AG09309 (cell line): ENCODE data around the gene OR5H2.

Source experiments
- DNase-seq: peaks from one replicate; pipeline ENCODE4 v3.0.0-alpha.2; 2010; ENCODE audit warnings: low read depth
- H3K4me3 ChIP-seq: 2 replicates; pipeline ENCODE4 v1.5.1; 2011; ENCODE audit warnings: mild to moderate bottlenecking, low read depth, low read length, moderate library complexity; ENCODE audit not compliant: control insufficient read depth
- CTCF ChIP-seq: IDR thresholded peaks from 2 replicates; pipeline ENCODE4 v1.5.1; 2011; ENCODE audit warnings: mild to moderate bottlenecking, low read depth, low read length, inconsistent platforms; ENCODE audit not compliant: insufficient read depth, control insufficient read depth; ENCODE audit errors: missing control alignments

Gene OR5H2

GRCh38 chr3:98326945-98327344, 44.6 kb downstream of the OR5H2 start:
- H3K4me3 ChIP-seq = no peak overlapping the region
- DNase-seq = no peak
- no peak for TF ChIP-seq CTCF

DNA sequence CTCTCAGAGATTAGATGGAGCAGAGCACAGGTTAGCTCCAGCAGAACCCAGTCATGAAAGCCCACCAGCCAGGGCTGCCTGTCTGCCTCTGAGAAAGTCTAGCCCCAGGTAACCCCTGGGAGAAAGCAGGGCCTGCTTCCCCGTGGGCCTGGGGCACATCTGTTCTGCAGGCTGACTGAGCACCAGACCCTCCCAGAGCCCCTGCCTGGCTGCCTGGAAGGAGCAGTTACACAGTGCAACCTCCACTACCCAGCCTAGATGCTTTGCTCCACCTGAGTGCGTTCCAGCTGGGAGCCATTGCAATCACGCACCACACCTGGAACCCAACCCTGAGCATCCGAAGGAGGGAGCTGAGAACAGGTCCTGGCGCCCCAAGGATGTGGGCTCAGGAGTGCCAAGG, 46.6 kb downstream of the OR5H2 start:
- H3K4me3 ChIP-seq = no peak overlapping the region
- DNase-seq = no peak
- TF ChIP-seq CTCF = no peak

GRCh38 chr3:98329392-98330124, 47.3 kb downstream of the OR5H2 start:
- no peak overlapping the region for H3K4me3 ChIP-seq
- peak; percentile 77 for TF ChIP-seq CTCF
- DNase-seq = peak; percentile 11

- DNase-seq = no peak
- no peak overlapping the region for H3K4me3 ChIP-seq
- TF ChIP-seq CTCF = no peak
Observed at GRCh38 chr3:98331329-98331728, 49.0 kb downstream of the OR5H2 start.
